ENCODE measurements around the gene RAB4B.

DNA sequence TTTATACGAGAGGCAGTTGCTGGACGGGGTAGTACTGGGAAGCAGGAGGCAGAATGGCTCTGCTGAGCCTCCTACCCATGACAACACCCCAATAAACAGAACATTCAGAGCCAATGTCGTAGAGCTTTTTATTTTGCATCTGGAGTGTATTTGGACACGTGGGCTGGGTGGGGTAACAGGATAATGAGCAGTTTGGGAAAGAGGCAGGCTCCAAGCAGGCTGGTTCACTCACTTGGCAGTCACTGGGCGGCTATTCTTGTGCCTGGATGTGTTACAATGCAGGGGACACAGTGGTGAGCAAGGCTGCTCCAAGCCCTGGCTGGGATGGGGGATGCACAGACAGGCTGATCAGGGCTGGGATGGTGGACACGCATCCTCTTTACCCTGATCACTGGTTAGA lies 37.3 kb upstream of the RAB4B start:
- TF ChIP-seq, protein P1, sequence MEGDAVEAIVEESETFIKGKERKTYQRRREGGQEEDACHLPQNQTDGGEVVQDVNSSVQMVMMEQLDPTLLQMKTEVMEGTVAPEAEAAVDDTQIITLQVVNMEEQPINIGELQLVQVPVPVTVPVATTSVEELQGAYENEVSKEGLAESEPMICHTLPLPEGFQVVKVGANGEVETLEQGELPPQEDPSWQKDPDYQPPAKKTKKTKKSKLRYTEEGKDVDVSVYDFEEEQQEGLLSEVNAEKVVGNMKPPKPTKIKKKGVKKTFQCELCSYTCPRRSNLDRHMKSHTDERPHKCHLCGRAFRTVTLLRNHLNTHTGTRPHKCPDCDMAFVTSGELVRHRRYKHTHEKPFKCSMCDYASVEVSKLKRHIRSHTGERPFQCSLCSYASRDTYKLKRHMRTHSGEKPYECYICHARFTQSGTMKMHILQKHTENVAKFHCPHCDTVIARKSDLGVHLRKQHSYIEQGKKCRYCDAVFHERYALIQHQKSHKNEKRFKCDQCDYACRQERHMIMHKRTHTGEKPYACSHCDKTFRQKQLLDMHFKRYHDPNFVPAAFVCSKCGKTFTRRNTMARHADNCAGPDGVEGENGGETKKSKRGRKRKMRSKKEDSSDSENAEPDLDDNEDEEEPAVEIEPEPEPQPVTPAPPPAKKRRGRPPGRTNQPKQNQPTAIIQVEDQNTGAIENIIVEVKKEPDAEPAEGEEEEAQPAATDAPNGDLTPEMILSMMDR (IDR thresholded peaks at IDR 0.05), result no peak
- TF ChIP-seq POLR2A (IDR thresholded peaks at IDR 0.05), result no peak

All from adrenal gland (tissue), 5 donors.